Measurements from ENCODE around the gene IL1F10. TPM values are rescaled to one million over a fixed set of nuclear protein-coding genes. Genes with fewer than 3 reads are reported as not detected.

The IL1F10 gene
- total and polyA plus RNA-seq, 10 of the 15 experiments (the other 5 are each of a cell fraction or from before 2014, with no cell fraction given): not detected

DNA sequence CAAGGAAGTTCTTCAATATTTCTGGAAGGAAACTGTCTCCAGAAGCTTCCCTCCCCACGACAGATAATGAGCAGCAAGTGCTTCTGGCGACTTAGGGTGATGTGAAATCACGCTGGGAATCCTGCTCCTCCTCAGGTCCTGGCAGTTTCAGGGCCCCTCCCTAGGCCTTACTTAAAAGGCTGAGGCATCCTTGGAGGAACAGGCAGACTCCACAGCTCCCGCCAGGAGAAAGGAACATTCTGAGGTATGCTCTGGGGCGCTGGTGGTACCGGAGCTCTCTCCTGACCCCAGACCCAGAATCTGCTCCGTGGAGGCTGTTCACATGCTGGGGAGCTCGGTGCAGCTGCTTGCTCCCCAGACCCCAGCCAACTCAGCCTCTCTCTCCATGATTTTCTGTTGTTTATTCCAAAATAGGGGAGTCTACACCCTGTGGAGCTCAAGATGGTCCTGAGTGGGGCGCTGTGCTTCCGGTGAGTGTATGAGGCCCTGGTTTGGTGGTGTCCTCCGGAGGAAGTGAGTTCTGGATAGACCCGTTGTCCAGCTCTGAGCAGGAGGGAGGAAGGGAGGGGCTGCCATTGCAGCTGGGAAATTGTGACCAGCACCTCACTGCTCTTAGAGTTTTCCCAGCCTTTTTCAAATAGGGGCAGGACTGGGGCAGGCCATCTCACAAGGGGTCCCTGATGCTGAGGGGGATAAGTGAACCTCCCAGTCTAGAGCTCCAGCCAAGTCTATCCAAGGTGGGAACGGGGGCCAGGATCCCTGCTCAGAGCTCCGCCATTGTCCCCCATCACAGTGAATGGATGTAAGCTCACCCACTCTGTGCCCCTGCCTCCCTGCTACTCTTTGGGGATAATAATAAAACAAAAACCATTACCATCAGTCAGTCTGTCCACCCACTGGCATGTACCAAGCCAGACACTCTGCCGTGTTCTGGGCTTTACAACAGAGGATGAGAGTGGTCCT is 8.5 kb upstream of the IL1F10 start, which contains the start of gene IL36RN:
IL36RN (plus strand) TSS at position 201 of the 963 bp plus-strand sequence; CDS start at position 442, 241 bp downstream.
- Histone ChIP-seq H3K36me3 (ENCODE audit: control insufficient read depth in 2 of 2, insufficient read depth in 2 of 2, low read length in 1 of 2) (no peaks in the 10 kb centered on the region), H3K4me1 (ENCODE audit: control insufficient read depth, insufficient read depth, low read length) (no peaks in the 10 kb centered on the region), H3K9me3 (replicated peaks; ENCODE audit: control insufficient read depth, insufficient read depth, low read length) (peaks cover 2% of the 10 kb centered on the region; the same call in 1 of the 3 replicates), H3K9ac (ENCODE audit: control insufficient read depth, insufficient read depth, low read length) (no peak within 1 kb of the TSS), H3K4me2 (ENCODE audit: control insufficient read depth, insufficient read depth) (no peak within 1 kb of the TSS), H3K27ac (ENCODE audit: control insufficient read depth, insufficient read depth) (no peak within 1 kb of the TSS), H3K79me2 (ENCODE audit: control insufficient read depth, insufficient read depth, low read length) (no peaks in the 10 kb centered on the region), H4K20me1 (ENCODE audit: control insufficient read depth, insufficient read depth) (no peaks in the 10 kb centered on the region), H3K27me3 (replicated peaks in 1 of 2; ENCODE audit: control insufficient read depth in 2 of 2, insufficient read depth in 2 of 2, low read length in 1 of 2) (no peaks in the 10 kb centered on the region), H3K4me3 (no peak within 1 kb of the TSS), H2AFZ (ENCODE audit: control insufficient read depth, low read depth, low read length) (no peak within 1 kb of the TSS)
- FAIRE-seq (no peak), ATAC-seq (no peak), DNase-seq (ENCODE audit: low read depth, low spot score) (no peak)
- ChIA-PET CTCF (interaction anchor here (0.8 kb wide), 1 partner anchor 11 kb away, joined by 3 read pairs; no protein-coding TSS in a partner anchor), SMC1A (ENCODE audit: uncharacterized antibody, unreplicated experiment) (interaction anchor here (1.3 to 1.7 kb wide), 3 partner anchors 9 to 13 kb away, joined by 3 to 5 read pairs (median 4); partner anchors contain the start of gene IL1F10), RAD21 (ENCODE audit: unreplicated experiment) (no interaction called here), POLR2A (interaction anchor here (0.6 kb wide), 1 partner anchor 693 kb away, joined by 3 read pairs; no protein-coding TSS in a partner anchor)
- intact Hi-C loops (cut with micrococcal nuclease; ENCODE audit: unreplicated experiment): no loop called here
- in situ Hi-C loops (cut with MboI): no loop called here
- BruUV-seq (replicated peaks): no TSS peak
- 28% methylated on average over 15 of the region's 15 CpGs for WGBS (ENCODE audit: insufficient coverage, insufficient replicate concordance, low lambda C conversion rate, missing lambda C conversion rate)
- TF ChIP-seq, protein P1, sequence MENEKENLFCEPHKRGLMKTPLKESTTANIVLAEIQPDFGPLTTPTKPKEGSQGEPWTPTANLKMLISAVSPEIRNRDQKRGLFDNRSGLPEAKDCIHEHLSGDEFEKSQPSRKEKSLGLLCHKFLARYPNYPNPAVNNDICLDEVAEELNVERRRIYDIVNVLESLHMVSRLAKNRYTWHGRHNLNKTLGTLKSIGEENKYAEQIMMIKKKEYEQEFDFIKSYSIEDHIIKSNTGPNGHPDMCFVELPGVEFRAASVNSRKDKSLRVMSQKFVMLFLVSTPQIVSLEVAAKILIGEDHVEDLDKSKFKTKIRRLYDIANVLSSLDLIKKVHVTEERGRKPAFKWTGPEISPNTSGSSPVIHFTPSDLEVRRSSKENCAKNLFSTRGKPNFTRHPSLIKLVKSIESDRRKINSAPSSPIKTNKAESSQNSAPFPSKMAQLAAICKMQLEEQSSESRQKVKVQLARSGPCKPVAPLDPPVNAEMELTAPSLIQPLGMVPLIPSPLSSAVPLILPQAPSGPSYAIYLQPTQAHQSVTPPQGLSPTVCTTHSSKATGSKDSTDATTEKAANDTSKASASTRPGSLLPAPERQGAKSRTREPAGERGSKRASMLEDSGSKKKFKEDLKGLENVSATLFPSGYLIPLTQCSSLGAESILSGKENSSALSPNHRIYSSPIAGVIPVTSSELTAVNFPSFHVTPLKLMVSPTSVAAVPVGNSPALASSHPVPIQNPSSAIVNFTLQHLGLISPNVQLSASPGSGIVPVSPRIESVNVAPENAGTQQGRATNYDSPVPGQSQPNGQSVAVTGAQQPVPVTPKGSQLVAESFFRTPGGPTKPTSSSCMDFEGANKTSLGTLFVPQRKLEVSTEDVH (IDR thresholded peaks at IDR 0.05; ENCODE audit: low read depth, partially characterized antibody): no peak
- TF ChIP-seq, protein P2, sequence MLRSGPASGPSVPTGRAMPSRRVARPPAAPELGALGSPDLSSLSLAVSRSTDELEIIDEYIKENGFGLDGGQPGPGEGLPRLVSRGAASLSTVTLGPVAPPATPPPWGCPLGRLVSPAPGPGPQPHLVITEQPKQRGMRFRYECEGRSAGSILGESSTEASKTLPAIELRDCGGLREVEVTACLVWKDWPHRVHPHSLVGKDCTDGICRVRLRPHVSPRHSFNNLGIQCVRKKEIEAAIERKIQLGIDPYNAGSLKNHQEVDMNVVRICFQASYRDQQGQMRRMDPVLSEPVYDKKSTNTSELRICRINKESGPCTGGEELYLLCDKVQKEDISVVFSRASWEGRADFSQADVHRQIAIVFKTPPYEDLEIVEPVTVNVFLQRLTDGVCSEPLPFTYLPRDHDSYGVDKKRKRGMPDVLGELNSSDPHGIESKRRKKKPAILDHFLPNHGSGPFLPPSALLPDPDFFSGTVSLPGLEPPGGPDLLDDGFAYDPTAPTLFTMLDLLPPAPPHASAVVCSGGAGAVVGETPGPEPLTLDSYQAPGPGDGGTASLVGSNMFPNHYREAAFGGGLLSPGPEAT (IDR thresholded peaks at IDR 0.05; ENCODE audit: low read depth): no peak
- TF ChIP-seq NFYB (IDR thresholded peaks at IDR 0.05; ENCODE audit: insufficient read depth, low read depth, low read length) (no peak), CREB1 (IDR thresholded peaks at IDR 0.05; ENCODE audit: low read depth) (no peak), CHD2 (IDR thresholded peaks at IDR 0.05; ENCODE audit: borderline replicate concordance, low read depth, low read length) (no peak), WRNIP1 (IDR thresholded peaks at IDR 0.05; ENCODE audit: borderline replicate concordance, low read depth, low read length) (no peak), BRCA1 (IDR thresholded peaks at IDR 0.05; ENCODE audit: low read depth, low read length) (no peak), NRF1 (conservative IDR thresholded peaks at IDR 0.05; ENCODE audit: low read depth, low read length) (no peak), MEF2A (IDR thresholded peaks at IDR 0.05; ENCODE audit: insufficient read depth, low read depth, low read length) (no peak), NR2C2 (IDR thresholded peaks at IDR 0.05; ENCODE audit: borderline replicate concordance, control insufficient read depth, insufficient read length, low read depth) (no peak)
- TF ChIP-seq, protein P3, sequence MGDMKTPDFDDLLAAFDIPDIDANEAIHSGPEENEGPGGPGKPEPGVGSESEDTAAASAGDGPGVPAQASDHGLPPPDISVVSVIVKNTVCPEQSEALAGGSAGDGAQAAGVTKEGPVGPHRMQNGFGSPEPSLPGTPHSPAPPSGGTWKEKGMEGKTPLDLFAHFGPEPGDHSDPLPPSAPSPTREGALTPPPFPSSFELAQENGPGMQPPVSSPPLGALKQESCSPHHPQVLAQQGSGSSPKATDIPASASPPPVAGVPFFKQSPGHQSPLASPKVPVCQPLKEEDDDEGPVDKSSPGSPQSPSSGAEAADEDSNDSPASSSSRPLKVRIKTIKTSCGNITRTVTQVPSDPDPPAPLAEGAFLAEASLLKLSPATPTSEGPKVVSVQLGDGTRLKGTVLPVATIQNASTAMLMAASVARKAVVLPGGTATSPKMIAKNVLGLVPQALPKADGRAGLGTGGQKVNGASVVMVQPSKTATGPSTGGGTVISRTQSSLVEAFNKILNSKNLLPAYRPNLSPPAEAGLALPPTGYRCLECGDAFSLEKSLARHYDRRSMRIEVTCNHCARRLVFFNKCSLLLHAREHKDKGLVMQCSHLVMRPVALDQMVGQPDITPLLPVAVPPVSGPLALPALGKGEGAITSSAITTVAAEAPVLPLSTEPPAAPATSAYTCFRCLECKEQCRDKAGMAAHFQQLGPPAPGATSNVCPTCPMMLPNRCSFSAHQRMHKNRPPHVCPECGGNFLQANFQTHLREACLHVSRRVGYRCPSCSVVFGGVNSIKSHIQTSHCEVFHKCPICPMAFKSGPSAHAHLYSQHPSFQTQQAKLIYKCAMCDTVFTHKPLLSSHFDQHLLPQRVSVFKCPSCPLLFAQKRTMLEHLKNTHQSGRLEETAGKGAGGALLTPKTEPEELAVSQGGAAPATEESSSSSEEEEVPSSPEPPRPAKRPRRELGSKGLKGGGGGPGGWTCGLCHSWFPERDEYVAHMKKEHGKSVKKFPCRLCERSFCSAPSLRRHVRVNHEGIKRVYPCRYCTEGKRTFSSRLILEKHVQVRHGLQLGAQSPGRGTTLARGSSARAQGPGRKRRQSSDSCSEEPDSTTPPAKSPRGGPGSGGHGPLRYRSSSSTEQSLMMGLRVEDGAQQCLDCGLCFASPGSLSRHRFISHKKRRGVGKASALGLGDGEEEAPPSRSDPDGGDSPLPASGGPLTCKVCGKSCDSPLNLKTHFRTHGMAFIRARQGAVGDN (IDR thresholded peaks at IDR 0.05): no peak
- TF ChIP-seq, protein P4, sequence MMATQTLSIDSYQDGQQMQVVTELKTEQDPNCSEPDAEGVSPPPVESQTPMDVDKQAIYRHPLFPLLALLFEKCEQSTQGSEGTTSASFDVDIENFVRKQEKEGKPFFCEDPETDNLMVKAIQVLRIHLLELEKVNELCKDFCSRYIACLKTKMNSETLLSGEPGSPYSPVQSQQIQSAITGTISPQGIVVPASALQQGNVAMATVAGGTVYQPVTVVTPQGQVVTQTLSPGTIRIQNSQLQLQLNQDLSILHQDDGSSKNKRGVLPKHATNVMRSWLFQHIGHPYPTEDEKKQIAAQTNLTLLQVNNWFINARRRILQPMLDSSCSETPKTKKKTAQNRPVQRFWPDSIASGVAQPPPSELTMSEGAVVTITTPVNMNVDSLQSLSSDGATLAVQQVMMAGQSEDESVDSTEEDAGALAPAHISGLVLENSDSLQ (IDR thresholded peaks at IDR 0.05): no peak
